Endothelial cell of umbilical vein (primary cell): ENCODE measurements around the gene MRPL57. TPM values are rescaled to one million over a fixed set of nuclear protein-coding genes. Genes with fewer than 3 reads are reported as not detected.

Experiments
- BruUV-seq: library from RNA; stranded (reverse); fragments of 400-500 nt; replicated peaks from 2 replicates; lab custom pipeline; 2021; lab: Mats Ljungman, UMichigan
- CTCF ChIA-PET: fragments of 300-600, 350-600 bp; sonication (Branson Sonifier 250); formaldehyde crosslinking; loops from one replicate; lab custom pipeline; 2021; ENCODE audit warnings: antibody characterized with exemption, inconsistent platforms; lab: Charles Lee
- POLR2A ChIA-PET: fragments of 300-600, 350-600 bp; sonication (Branson Sonifier 250); formaldehyde crosslinking; loops from one replicate; lab custom pipeline; 2021; ENCODE audit warnings: antibody characterized with exemption, inconsistent platforms; lab: Charles Lee
- DNase-seq: peaks from one replicate; pipeline ENCODE4 v3.0.0-alpha.2; 2011; ENCODE audit warnings: low read depth, low spot score
- FAIRE-seq: peaks from 2 replicates; lab custom pipeline; 2011; peaks lifted over from hg19 to GRCh38; lab: Jason Lieb, UNC
- H2AFZ ChIP-seq: 2 replicates; pipeline ENCODE4 v1.6.0; 2012; ENCODE audit warnings: low read depth, low read length, control low read depth, inconsistent platforms
- H3K27ac ChIP-seq: 2 replicates; pipeline ENCODE4 v1.5.1; 2011; ENCODE audit warnings: low read depth, mild to moderate bottlenecking, control low read depth, low read length, moderate library complexity; ENCODE audit not compliant: insufficient read depth
- H3K27me3 ChIP-seq, 2 experiments: 2 replicates each; pipeline versions ENCODE4 v1.6.0 to v1.6.1; 2011; ENCODE audit warnings: low read length in 2 of 2, mixed read lengths in 1 of 2; ENCODE audit not compliant: control insufficient read depth in 2 of 2, insufficient read depth in 2 of 2
- H3K36me3 ChIP-seq, 2 experiments: 2 replicates in 1 of 2; 3 replicates in 1 of 2; pipeline ENCODE4 v1.5.1; 2011; ENCODE audit warnings: low read length in 2 of 2, mild to moderate bottlenecking in 1 of 2, moderate library complexity in 1 of 2; ENCODE audit not compliant: control insufficient read depth in 2 of 2, insufficient read depth in 2 of 2; ENCODE audit errors: extremely low read depth in 1 of 2
- H3K4me1 ChIP-seq: 3 replicates; pipeline ENCODE4 v1.5.1; 2011; ENCODE audit warnings: mild to moderate bottlenecking, low read length; ENCODE audit not compliant: control insufficient read depth, insufficient read depth; ENCODE audit errors: extremely low read depth
- H3K4me2 ChIP-seq: 2 replicates; pipeline ENCODE4 v1.6.1; 2011; ENCODE audit warnings: low read length, control low read depth, mixed read lengths; ENCODE audit not compliant: insufficient read depth
- H3K4me3 ChIP-seq, 3 experiments: fragments of 200-600 bp in 1 of 3; sonication (generic), shearing (Covaris generic) in 1 of 3; replicated peaks in 1 of 3; 2 replicates each; pipeline ENCODE4 v1.5.1; 2011 to 2016; ENCODE audit warnings: control low read depth in 3 of 3, low read length in 3 of 3, mild to moderate bottlenecking in 2 of 3, inconsistent platforms in 1 of 3, low read depth in 1 of 3, moderate library complexity in 1 of 3; ENCODE audit not compliant: insufficient read depth in 1 of 3
- H3K79me2 ChIP-seq: 2 replicates; pipeline ENCODE4 v1.6.0; 2012; ENCODE audit warnings: low read length, inconsistent platforms; ENCODE audit not compliant: control insufficient read depth, insufficient read depth
- H3K9ac ChIP-seq: replicated peaks from 2 replicates; pipeline ENCODE3; 2011; ENCODE audit warnings: low read length, control low read depth; ENCODE audit not compliant: insufficient read depth; ENCODE audit errors: extremely low read depth
- H3K9me1 ChIP-seq: replicated peaks from 3 replicates; pipeline ENCODE4 v1.6.0; 2011; ENCODE audit warnings: mild to moderate bottlenecking, low read length; ENCODE audit not compliant: control insufficient read depth, insufficient read depth; ENCODE audit errors: extremely low read depth
- H3K9me3 ChIP-seq: replicated peaks from 2 replicates; pipeline ENCODE4 v1.5.1; 2012; ENCODE audit warnings: low read length, inconsistent platforms; ENCODE audit not compliant: control insufficient read depth, insufficient read depth
- H4K20me1 ChIP-seq: replicated peaks from 2 replicates; pipeline ENCODE3; 2011; ENCODE audit warnings: mild to moderate bottlenecking, low read length; ENCODE audit not compliant: control insufficient read depth, insufficient read depth; ENCODE audit errors: extremely low read depth
- EZH2 ChIP-seq: IDR thresholded peaks from 2 replicates; pipeline ENCODE4 v1.6.1; 2012; ENCODE audit warnings: borderline replicate concordance, low read depth, mild to moderate bottlenecking, moderate library complexity, low read length, inconsistent platforms; ENCODE audit not compliant: severe bottlenecking
- FOS ChIP-seq: IDR thresholded peaks from 2 replicates; pipeline ENCODE4 v1.6.1; 2011; ENCODE audit warnings: mild to moderate bottlenecking, low read length, moderate library complexity, borderline replicate concordance; ENCODE audit not compliant: insufficient read depth
- GATA2 ChIP-seq: IDR thresholded peaks from 2 replicates; pipeline ENCODE4 v1.7.0; 2011; ENCODE audit warnings: low read depth, mild to moderate bottlenecking, moderate library complexity, mixed read lengths, low read length; ENCODE audit not compliant: insufficient read length, insufficient read depth
- JUN ChIP-seq: IDR thresholded peaks from 2 replicates; pipeline ENCODE4 v1.6.1; 2011; ENCODE audit warnings: borderline replicate concordance, low read depth; ENCODE audit not compliant: insufficient read length, insufficient read depth
- MYC ChIP-seq: IDR thresholded peaks from one replicate; pipeline ENCODE4 v1.6.1; 2011; ENCODE audit warnings: mild to moderate bottlenecking, low read depth, low read length
- POLR2A ChIP-seq: IDR thresholded peaks from 2 replicates; pipeline ENCODE4 v1.6.1; 2012; ENCODE audit warnings: low read depth, mild to moderate bottlenecking, control low read depth, low read length
- POLR2AphosphoS5 ChIP-seq: IDR thresholded peaks from 2 replicates; pipeline ENCODE4 v1.6.1; 2012; ENCODE audit warnings: low read depth, mild to moderate bottlenecking, control low read depth, low read length, moderate library complexity; ENCODE audit not compliant: insufficient read depth
- dilution Hi-C: fragments of 300-500 bp; cut with MboI; formaldehyde crosslinking; loops from one replicate; pipeline ENCODE4 v1.15.0; 2019; ENCODE audit warnings: low sequenced_read_pairs; ENCODE audit not compliant: extremely low pct_ligation_motif_present
- intact Hi-C: fragments of 100-400 bp; cut with micrococcal nuclease; formaldehyde crosslinking; loops from one replicate; pipeline ENCODE4 v1.10.0; 2022
- polyA plus RNA-seq, 4 experiments: library from polyadenylated mRNA; depleted of rRNA in 3 of 4; stranded (reverse) in 3 of 4; unstranded in 1 of 4; fragments of >200 nt; gene quantifications; 2 replicates each; pipeline versions ENCODE4 v1.2.1 to v1.2.3, GENCODE V29; 2011 to 2012; ENCODE audit warnings: missing spikeins in 1 of 4
- total RNA-seq: library from RNA; stranded (reverse); gene quantifications from 2 replicates; pipeline ENCODE4 v1.2.3, GENCODE V29; 2021
- TF ChIP-seq, protein P1 (sequence below): IDR thresholded peaks from 2 replicates; pipeline ENCODE4 v1.6.1; 2011; ENCODE audit not compliant: insufficient read depth, insufficient read length
- TF ChIP-seq, protein P2 (sequence below), 2 donors: IDR thresholded peaks; 1 replicate in 1 of 2; 2 replicates in 1 of 2; pipeline ENCODE4 v1.5.1; 2011; ENCODE audit warnings: low read length in 2 of 2, mild to moderate bottlenecking in 2 of 2, moderate library complexity in 2 of 2, control low read depth in 1 of 2, inconsistent platforms in 1 of 2, low read depth in 1 of 2; ENCODE audit not compliant: insufficient read depth in 1 of 2; ENCODE audit errors: extremely low read depth in 1 of 2

MRPL57 gene
- total and polyA plus RNA-seq, 2 donors (not counting 3 experiments of a cell fraction or from before 2014, with no cell fraction given) = 17.7 to 23.1 TPM

DNA sequence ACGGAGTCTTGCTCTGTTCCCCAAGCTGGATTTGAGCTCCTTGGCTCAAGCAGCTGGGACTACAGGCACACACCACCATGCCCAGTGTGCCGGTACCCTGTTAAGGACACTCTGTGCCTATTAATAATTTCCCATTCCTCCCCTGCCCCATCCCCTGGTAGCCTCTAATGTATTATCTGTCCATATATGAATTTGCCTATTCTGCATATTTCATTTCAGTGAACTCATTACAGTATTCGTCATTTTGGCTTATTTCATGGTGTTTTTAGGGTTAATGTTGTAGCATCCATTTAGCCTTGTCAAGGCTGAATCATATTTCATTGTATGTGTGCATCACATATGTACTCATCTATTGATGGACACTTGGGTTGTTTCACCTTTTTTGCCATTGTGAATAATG lies 33.7 kb upstream of the MRPL57 start:
- Histone ChIP-seq H3K9me3 (no peaks in the 10 kb centered on the region), H3K4me3 (no peak overlapping the region), H3K27me3 (no peaks in the 10 kb centered on the region), H3K9ac (no peak overlapping the region), H3K9me1 (no peaks in the 10 kb centered on the region), H3K4me2 (no peak overlapping the region), H3K4me1 (peaks cover 11% of the 10 kb centered on the region), H2AFZ (no peak overlapping the region), H4K20me1 (no peaks in the 10 kb centered on the region), H3K27ac (no peak overlapping the region), H3K79me2 (peaks cover 48% of the 10 kb centered on the region), H3K36me3 (peaks cover 8 to 16% of the 10 kb centered on the region in 2 experiments)
- TF ChIP-seq MYC (no peak), FOS (no peak), JUN (no peak)
- intact Hi-C loops (no loop called here), dilution Hi-C loops (no loop called here)
- no peak for FAIRE-seq
- ChIA-PET CTCF (no interaction called here), POLR2A (no interaction called here)
- DNase-seq = no peak
- BruUV-seq = no TSS peak

DNA sequence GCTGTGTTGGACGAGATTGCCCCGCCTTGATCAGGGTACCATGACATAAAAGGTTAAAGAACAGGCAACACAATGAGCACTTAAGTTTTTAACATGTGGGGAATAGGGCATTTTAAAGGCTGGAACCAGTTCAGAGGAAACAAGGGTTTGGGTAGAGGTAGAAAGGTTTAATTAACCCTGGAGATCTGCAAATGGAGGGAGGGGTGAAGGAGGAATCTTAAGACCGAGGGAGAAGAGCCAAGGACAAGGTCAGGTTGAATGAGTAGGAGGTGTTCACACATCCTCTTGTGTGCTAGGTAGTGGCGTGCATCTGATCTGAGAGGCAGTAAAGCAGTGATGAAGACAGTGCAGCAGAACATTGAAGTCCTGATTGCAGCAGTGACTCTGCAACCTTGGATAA lies 28.6 kb upstream of the MRPL57 start:
- TF ChIP-seq POLR2A (no peak), EZH2 (no peak), POLR2AphosphoS5 (no peak), JUN (no peak), MYC (no peak), FOS (no peak), GATA2 (no peak)
- TF ChIP-seq, protein P1, sequence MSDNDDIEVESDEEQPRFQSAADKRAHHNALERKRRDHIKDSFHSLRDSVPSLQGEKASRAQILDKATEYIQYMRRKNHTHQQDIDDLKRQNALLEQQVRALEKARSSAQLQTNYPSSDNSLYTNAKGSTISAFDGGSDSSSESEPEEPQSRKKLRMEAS = no peak
- TF ChIP-seq, protein P2, sequence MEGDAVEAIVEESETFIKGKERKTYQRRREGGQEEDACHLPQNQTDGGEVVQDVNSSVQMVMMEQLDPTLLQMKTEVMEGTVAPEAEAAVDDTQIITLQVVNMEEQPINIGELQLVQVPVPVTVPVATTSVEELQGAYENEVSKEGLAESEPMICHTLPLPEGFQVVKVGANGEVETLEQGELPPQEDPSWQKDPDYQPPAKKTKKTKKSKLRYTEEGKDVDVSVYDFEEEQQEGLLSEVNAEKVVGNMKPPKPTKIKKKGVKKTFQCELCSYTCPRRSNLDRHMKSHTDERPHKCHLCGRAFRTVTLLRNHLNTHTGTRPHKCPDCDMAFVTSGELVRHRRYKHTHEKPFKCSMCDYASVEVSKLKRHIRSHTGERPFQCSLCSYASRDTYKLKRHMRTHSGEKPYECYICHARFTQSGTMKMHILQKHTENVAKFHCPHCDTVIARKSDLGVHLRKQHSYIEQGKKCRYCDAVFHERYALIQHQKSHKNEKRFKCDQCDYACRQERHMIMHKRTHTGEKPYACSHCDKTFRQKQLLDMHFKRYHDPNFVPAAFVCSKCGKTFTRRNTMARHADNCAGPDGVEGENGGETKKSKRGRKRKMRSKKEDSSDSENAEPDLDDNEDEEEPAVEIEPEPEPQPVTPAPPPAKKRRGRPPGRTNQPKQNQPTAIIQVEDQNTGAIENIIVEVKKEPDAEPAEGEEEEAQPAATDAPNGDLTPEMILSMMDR (IDR thresholded peaks at IDR 0.05; ENCODE audit: extremely low read depth in 1 of 2, insufficient read depth in 1 of 2, low read depth in 1 of 2, low read length in 2 of 2) = no peak
- intact Hi-C loops = no loop called here
- peaks cover 25% of the 10 kb centered on the region for H3K79me2 ChIP-seq
- no TSS peak for BruUV-seq
- DNase-seq = no peak
- FAIRE-seq = no peak
- no peak overlapping the region for H3K4me2 ChIP-seq
- no peaks in the 10 kb centered on the region for H3K9me3 ChIP-seq
- H3K27ac ChIP-seq = no peak overlapping the region
- no peak overlapping the region for H3K9ac ChIP-seq
- no peaks in the 10 kb centered on the region for H4K20me1 ChIP-seq
- H3K4me1 ChIP-seq = no peaks in the 10 kb centered on the region
- ChIA-PET POLR2A (no interaction called here), CTCF (no interaction called here)
- peaks cover 11 to 20% of the 10 kb centered on the region in 2 experiments for H3K36me3 ChIP-seq
- H3K9me1 ChIP-seq = no peaks in the 10 kb centered on the region
- dilution Hi-C loops = no loop called here
- no peak overlapping the region for H3K4me3 ChIP-seq
- no peak overlapping the region for H2AFZ ChIP-seq
- H3K27me3 ChIP-seq = no peaks in the 10 kb centered on the region
